Renal cortex interstitium (tissue), 15 donors: ENCODE results near the gene BTC. TPM values are rescaled to one million over a fixed set of nuclear protein-coding genes. Genes with fewer than 3 reads are reported as not detected.
A peak's percentile ranks its signal among the peaks of the same experiment; 100 is the strongest.
"Not testable (repeated sequence)": the region's sequence is repeated elsewhere in the genome, so short reads cannot be mapped to it uniquely, and the experiment has no call there.

Experiments
- DNase-seq, 11 donors: peaks; one replicate each; pipeline ENCODE4 v3.0.0-alpha.2; 2013; ENCODE audit warnings: low read depth in 9 of 11, low spot score in 4 of 11; ENCODE audit errors: extremely low read depth in 1 of 11
- long read RNA-seq, 16 experiments: transcript quantifications; one replicate each; lab custom pipeline, GENCODE V29; 2026
- polyA plus RNA-seq, 3 donors: library from polyadenylated mRNA; unstranded; fragments of 120-200 nt; gene quantifications; one replicate each; pipeline ENCODE4 v1.2.1, GENCODE V29; 2013; ENCODE audit not compliant: insufficient read length in 3 of 3

The BTC gene
- polyA plus RNA-seq: 1 to 10 TPM; 4.7 to 6.4 (median 5.9) TPM
- long read RNA-seq, donor 1, partial matches to known transcripts: 0 of 1 reads
- long read RNA-seq, donor 1, other reads (novel, unspliced or antisense): 0 of 1 reads
- long read RNA-seq, donor 2: 0 reads
- long read RNA-seq, donor 3, partial matches to known transcripts: 0 of 2 reads
- long read RNA-seq, donor 3, other reads (novel, unspliced or antisense): 0 of 2 reads
- long read RNA-seq, donor 4: 0 reads
- long read RNA-seq, donor 5: 0 reads
- long read RNA-seq, donor 6, partial matches to known transcripts: 0 of 1 reads
- long read RNA-seq, donor 6, other reads (novel, unspliced or antisense): 0 of 1 reads
- long read RNA-seq, donor 7: 0 reads
- long read RNA-seq, donor 8: 0 reads
- long read RNA-seq, donor 9, partial matches to known transcripts: 0 of 3 reads
- long read RNA-seq, donor 9, other reads (novel, unspliced or antisense): 0 of 3 reads
- long read RNA-seq, donor 10: 0 reads
- long read RNA-seq, donor 11: 0 reads
- long read RNA-seq, donor 12: 0 reads
- long read RNA-seq, donor 13: 0 reads
- long read RNA-seq, donor 14, partial matches to known transcripts: 0 of 1 reads
- long read RNA-seq, donor 14, other reads (novel, unspliced or antisense): 0 of 1 reads
- long read RNA-seq, donor 15, partial matches to known transcripts: 0 of 2 reads
- long read RNA-seq, donor 15, other reads (novel, unspliced or antisense): 0 of 2 reads
- long read RNA-seq, donor 16, partial matches to known transcripts: 0 of 3 reads
- long read RNA-seq, donor 16, other reads (novel, unspliced or antisense): 0 of 3 reads

- peak; percentile 17 to 65 (median 36) for DNase-seq
These were observed at the start of gene BTC for GRCh38 chr4:74794382-74795010. TSS of gene BTC (minus strand) at chr4:74794523. CDS start at chr4:74794325, 198 bp downstream.

- DNase-seq: peak in 1 of 11 donors; percentile 23
These were observed 46.7 kb upstream of the BTC start for GRCh38 chr4:74840936-74841509.

GRCh38 chr4:74838746-74839370 lies 44.5 kb upstream of the BTC start:
- no peak for DNase-seq

- no peak for DNase-seq
These were observed 36.6 kb upstream of the BTC start for GRCh38 chr4:74830928-74831327.

- DNase-seq: no peak
These were observed 28.9 kb upstream of the BTC start for GRCh38 chr4:74823194-74823593.

- DNase-seq: no peak
These were observed 28.3 kb upstream of the BTC start for GRCh38 chr4:74822603-74823002.

GRCh38 chr4:74821541-74821940 lies 27.2 kb upstream of the BTC start:
- DNase-seq: no peak

GRCh38 chr4:74814052-74814451 lies 19.7 kb upstream of the BTC start:
- DNase-seq: no peak

- not testable (repeated sequence) for DNase-seq
These were observed 17.7 kb upstream of the BTC start for GRCh38 chr4:74812056-74812455.

GRCh38 chr4:74805601-74806000 lies 11.3 kb upstream of the BTC start:
- DNase-seq: no peak

GRCh38 chr4:74800310-74800709 lies 6.0 kb upstream of the BTC start:
- DNase-seq: no peak

GRCh38 chr4:74796631-74797030 lies 2.3 kb upstream of the BTC start:
- DNase-seq: no peak

GRCh38 chr4:74793757-74794381 lies 454 bp downstream of the BTC start:
- peak in 10 of 11 donors; percentile 27 to 67 (median 55) for DNase-seq

GRCh38 chr4:74790652-74791051 lies 3.7 kb downstream of the BTC start:
- no peak for DNase-seq

- no peak for DNase-seq
These were observed 4.8 kb downstream of the BTC start for GRCh38 chr4:74789518-74789917.

- no peak for DNase-seq
These were observed 16.8 kb downstream of the BTC start for GRCh38 chr4:74777531-74777930.

GRCh38 chr4:74772783-74773182 lies 21.5 kb downstream of the BTC start:
- no peak for DNase-seq

- DNase-seq: no peak
These were observed 22.2 kb downstream of the BTC start for GRCh38 chr4:74772106-74772505.
